Nephron (organoid): ENCODE measurements around the gene ZNF506.
A peak's percentile ranks its signal among the peaks of the same experiment; 100 is the strongest.
"Not testable (repeated sequence)": the region's sequence is repeated elsewhere in the genome, so short reads cannot be mapped to it uniquely, and the experiment has no call there.

Experiments used
- H3K27ac Mint-ChIP-seq, 3 experiments: 2 replicates each; pipeline ENCODE4 v1.8.0; 2020; ENCODE audit warnings: mixed read lengths in 3 of 3, mild to moderate bottlenecking in 2 of 3, moderate library complexity in 1 of 3
- H3K27me3 Mint-ChIP-seq: 2 replicates; pipeline ENCODE4 v1.8.0; 2021; ENCODE audit warnings: low read depth, mild to moderate bottlenecking, moderate library complexity, mixed read lengths
- H3K36me3 Mint-ChIP-seq: 2 replicates; pipeline ENCODE4 v1.8.0; 2020; ENCODE audit warnings: low read depth, mixed read lengths
- H3K4me1 Mint-ChIP-seq: 2 replicates; pipeline ENCODE4 v1.8.0; 2020; ENCODE audit warnings: mixed read lengths
- H3K4me3 Mint-ChIP-seq, 3 experiments: 2 replicates each; pipeline ENCODE4 v1.8.0; 2020; ENCODE audit warnings: mild to moderate bottlenecking in 3 of 3, mixed read lengths in 3 of 3, moderate library complexity in 2 of 3
- H3K9me3 Mint-ChIP-seq: 2 replicates; pipeline ENCODE4 v1.8.0; 2020; ENCODE audit warnings: mixed read lengths
- TF ChIP-seq, protein P1 (sequence below), 3 experiments: fragments of 200-600 bp; sonication (generic); IDR thresholded peaks; one replicate each; pipeline ENCODE4 v1.5.0; 2021; ENCODE audit warnings: antibody characterized with exemption in 3 of 3; ENCODE audit not compliant: unreplicated experiment in 3 of 3

ZNF506 gene

DNA sequence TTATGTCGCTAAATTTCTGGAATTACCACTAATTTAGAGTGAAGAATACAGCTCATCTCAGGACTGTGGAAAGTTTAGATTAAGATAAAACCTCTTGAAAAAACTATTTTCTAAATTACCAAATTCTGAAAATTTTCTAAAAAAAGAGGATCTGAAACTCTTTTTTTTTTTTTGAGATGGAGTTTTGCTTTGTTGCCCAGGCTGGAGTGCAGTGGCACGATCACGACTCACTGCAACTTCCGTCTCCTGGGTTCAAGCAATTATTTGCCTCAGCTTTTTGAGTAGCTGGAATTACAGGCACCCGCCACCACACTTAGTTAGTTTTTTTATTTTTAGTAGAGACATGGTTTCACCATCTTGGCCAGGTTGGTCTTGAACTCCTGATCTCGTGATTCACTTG, 27.5 kb upstream of the ZNF506 start:
- H3K36me3 Mint-ChIP-seq = no peaks in the 10 kb centered on the region
- H3K27ac Mint-ChIP-seq = no peak overlapping the region
- H3K27me3 Mint-ChIP-seq = peaks cover 3% of the 10 kb centered on the region
- TF ChIP-seq, protein P1, sequence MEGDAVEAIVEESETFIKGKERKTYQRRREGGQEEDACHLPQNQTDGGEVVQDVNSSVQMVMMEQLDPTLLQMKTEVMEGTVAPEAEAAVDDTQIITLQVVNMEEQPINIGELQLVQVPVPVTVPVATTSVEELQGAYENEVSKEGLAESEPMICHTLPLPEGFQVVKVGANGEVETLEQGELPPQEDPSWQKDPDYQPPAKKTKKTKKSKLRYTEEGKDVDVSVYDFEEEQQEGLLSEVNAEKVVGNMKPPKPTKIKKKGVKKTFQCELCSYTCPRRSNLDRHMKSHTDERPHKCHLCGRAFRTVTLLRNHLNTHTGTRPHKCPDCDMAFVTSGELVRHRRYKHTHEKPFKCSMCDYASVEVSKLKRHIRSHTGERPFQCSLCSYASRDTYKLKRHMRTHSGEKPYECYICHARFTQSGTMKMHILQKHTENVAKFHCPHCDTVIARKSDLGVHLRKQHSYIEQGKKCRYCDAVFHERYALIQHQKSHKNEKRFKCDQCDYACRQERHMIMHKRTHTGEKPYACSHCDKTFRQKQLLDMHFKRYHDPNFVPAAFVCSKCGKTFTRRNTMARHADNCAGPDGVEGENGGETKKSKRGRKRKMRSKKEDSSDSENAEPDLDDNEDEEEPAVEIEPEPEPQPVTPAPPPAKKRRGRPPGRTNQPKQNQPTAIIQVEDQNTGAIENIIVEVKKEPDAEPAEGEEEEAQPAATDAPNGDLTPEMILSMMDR (IDR thresholded peaks at IDR 0.05; ENCODE audit: unreplicated experiment in 3 of 3) = no peak
- peaks cover 19% of the 10 kb centered on the region for H3K9me3 Mint-ChIP-seq
- H3K4me1 Mint-ChIP-seq = no peaks in the 10 kb centered on the region
- H3K4me3 Mint-ChIP-seq = no peak overlapping the region

- no peak overlapping the region for H3K27ac Mint-ChIP-seq
- H3K27me3 Mint-ChIP-seq = peaks cover 3% of the 10 kb centered on the region
- H3K4me3 Mint-ChIP-seq = no peak overlapping the region
- TF ChIP-seq, protein P1 (IDR thresholded peaks at IDR 0.05; ENCODE audit: unreplicated experiment in 3 of 3) = no peak
- H3K36me3 Mint-ChIP-seq = peaks cover 4% of the 10 kb centered on the region
- peaks cover 22% of the 10 kb centered on the region for H3K9me3 Mint-ChIP-seq
- H3K4me1 Mint-ChIP-seq = no peaks in the 10 kb centered on the region
Measured at GRCh38 chr19:19847781-19848180, 26.2 kb upstream of the ZNF506 start.

- peaks cover 50% of the 10 kb centered on the region for H3K9me3 Mint-ChIP-seq
- H3K4me3 Mint-ChIP-seq = no peak overlapping the region
- H3K4me1 Mint-ChIP-seq = no peaks in the 10 kb centered on the region
- no peak overlapping the region for H3K27ac Mint-ChIP-seq
- TF ChIP-seq, protein P1 (IDR thresholded peaks at IDR 0.05; ENCODE audit: unreplicated experiment in 3 of 3) = no peak
- H3K36me3 Mint-ChIP-seq = peaks cover 24% of the 10 kb centered on the region
- peaks cover 3% of the 10 kb centered on the region for H3K27me3 Mint-ChIP-seq
Measured at GRCh38 chr19:19835560-19836038, 14.0 kb upstream of the ZNF506 start.

- no peak overlapping the region for H3K27ac Mint-ChIP-seq
- no peaks in the 10 kb centered on the region for H3K4me1 Mint-ChIP-seq
- peaks cover 52% of the 10 kb centered on the region for H3K36me3 Mint-ChIP-seq
- TF ChIP-seq, protein P1 (IDR thresholded peaks at IDR 0.05; ENCODE audit: unreplicated experiment in 3 of 3) = no peak
- H3K9me3 Mint-ChIP-seq = peaks cover 76% of the 10 kb centered on the region
- peaks cover 3% of the 10 kb centered on the region for H3K27me3 Mint-ChIP-seq
- no peak overlapping the region for H3K4me3 Mint-ChIP-seq
Measured at GRCh38 chr19:19826875-19827274, 5.3 kb upstream of the ZNF506 start.

DNA sequence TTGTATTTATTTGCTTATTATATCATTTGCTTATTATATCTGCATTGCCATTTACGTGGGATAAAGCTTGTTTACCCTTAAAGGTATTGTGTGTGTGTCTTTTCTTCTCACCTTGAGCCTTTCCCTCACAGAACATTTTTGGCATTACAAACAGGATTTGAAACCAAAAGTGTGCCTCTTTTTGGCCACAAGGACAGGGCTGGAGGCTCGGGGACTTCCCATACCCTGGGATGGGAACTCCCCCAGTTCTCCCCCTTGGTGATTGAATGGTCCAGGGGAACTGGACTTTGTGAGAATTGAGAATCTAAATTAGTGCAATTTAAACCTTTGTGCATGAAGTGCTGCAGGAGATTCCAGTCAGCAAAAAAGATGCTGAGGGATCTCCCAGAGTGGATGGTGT, 2.4 kb upstream of the ZNF506 start:
- Mint-ChIP-seq H3K27me3 (no peaks in the 10 kb centered on the region), H3K9me3 (peaks cover 79% of the 10 kb centered on the region), H3K27ac (no peak overlapping the region), H3K36me3 (peaks cover 63% of the 10 kb centered on the region), H3K4me1 (no peaks in the 10 kb centered on the region), H3K4me3 (peak overlapping the region in 2 of 3 experiments; percentile 21 to 46)
- TF ChIP-seq, protein P1 (IDR thresholded peaks at IDR 0.05; ENCODE audit: unreplicated experiment in 3 of 3) = no peak

DNA sequence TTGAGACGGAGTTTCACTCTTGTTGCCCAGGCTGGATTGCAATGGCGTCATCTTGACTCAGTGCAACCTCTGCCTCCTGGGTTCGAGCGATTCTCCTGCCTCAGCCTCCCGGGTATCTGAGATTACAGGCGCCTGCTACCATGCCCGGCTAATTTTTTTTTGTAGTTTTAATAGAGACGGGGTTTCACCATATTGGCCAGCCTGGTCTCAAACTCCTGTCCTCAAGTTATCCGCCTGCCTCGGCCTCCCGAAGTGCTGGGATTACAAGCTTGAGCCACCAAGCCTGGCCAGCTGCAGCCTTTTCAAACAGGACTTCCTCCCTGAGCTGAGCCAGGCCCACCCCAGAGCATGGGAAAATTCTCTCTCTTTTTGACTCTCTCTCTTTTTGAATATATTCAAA, 426 bp upstream of the ZNF506 start:
- not testable (repeated sequence) for H3K4me1 Mint-ChIP-seq, H3K27me3 Mint-ChIP-seq
- peak overlapping the region in 1 of 3 experiments; percentile 97 for H3K27ac Mint-ChIP-seq
- peaks cover 77% of the 10 kb centered on the region for H3K9me3 Mint-ChIP-seq
- H3K36me3 Mint-ChIP-seq = peaks cover 72% of the 10 kb centered on the region
- peak overlapping the region; percentile 73 to 94 (median 92) for H3K4me3 Mint-ChIP-seq
